ENCODE data around the gene SAYSD1. TPM values are rescaled to one million over a fixed set of nuclear protein-coding genes. Genes with fewer than 3 reads are reported as not detected.

The SAYSD1 gene, protein sequence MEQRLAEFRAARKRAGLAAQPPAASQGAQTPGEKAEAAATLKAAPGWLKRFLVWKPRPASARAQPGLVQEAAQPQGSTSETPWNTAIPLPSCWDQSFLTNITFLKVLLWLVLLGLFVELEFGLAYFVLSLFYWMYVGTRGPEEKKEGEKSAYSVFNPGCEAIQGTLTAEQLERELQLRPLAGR
- total RNA-seq (2022; extraction: Qiagen RNA extraction; ENCODE audit: low read depth): 4.8 to 7.1 TPM (median 6.1 TPM) in 5 replicates

GRCh38 chr6:39114704-39115599, at the start of gene SAYSD1:
Gene SAYSD1, minus strand, starts transcription at chr6:39115186. Its CDS starts 97 bp downstream, at chr6:39115089.

Other genes starting within 250 kb of the SAYSD1 start
- not detected in 5 replicates for gene GLP1R, start 66.4 kb downstream of the SAYSD1 start, total RNA-seq (2022; extraction: Qiagen RNA extraction; ENCODE audit: low read depth)
- 0.92 to 1.6 TPM (median 1.5 TPM) in 5 replicates for gene KCNK5, start 114.3 kb upstream of the SAYSD1 start, total RNA-seq (2022; extraction: Qiagen RNA extraction; ENCODE audit: low read depth)
- gene KCNK17, start 199.2 kb upstream of the SAYSD1 start, total RNA-seq (2022; extraction: Qiagen RNA extraction; ENCODE audit: low read depth): not detected in 5 replicates
- not detected in 5 replicates for gene KCNK16, start 207.5 kb upstream of the SAYSD1 start, total RNA-seq (2022; extraction: Qiagen RNA extraction; ENCODE audit: low read depth)